Kidney tubule cell (primary cell): Measurements from ENCODE around the gene ADGRG1.

Experiments used
- DNase-seq: peaks from one replicate; pipeline ENCODE4 v3.0.0-alpha.2; 2018; ENCODE audit warnings: low spot score

ADGRG1 gene

DNA sequence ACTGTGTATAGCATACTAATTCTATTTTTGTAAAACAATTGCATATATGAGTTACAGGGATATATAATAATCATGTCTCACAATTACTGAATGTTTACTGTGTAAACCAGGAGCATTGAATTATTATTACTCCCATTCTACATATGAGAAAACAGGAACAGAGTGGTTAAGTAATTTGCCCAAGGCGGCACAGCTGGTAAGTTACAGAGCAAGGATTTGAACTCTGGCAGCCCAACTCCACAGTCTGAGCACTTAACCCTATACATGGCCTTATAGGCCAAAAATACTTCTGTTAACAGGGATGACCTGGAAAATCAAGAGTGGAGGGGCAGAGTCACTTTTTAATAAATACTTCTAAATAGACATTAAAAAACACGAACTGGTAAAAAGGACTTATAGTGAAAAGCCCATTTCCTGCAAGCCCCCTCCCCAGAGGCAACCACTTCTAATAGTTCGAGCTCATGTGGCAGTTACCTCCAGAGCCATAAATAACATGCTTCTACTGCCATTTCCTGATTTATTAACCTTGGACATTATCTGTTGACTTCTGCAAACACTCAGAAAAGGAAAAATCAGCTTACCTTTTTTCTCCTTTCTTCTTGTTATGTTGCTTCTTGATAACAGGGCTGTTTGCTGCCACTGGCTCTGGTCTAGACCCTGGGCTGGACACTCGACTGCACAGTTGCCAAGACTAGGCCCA is 22.1 kb upstream of the ADGRG1 start:
- no peak for DNase-seq

DNA sequence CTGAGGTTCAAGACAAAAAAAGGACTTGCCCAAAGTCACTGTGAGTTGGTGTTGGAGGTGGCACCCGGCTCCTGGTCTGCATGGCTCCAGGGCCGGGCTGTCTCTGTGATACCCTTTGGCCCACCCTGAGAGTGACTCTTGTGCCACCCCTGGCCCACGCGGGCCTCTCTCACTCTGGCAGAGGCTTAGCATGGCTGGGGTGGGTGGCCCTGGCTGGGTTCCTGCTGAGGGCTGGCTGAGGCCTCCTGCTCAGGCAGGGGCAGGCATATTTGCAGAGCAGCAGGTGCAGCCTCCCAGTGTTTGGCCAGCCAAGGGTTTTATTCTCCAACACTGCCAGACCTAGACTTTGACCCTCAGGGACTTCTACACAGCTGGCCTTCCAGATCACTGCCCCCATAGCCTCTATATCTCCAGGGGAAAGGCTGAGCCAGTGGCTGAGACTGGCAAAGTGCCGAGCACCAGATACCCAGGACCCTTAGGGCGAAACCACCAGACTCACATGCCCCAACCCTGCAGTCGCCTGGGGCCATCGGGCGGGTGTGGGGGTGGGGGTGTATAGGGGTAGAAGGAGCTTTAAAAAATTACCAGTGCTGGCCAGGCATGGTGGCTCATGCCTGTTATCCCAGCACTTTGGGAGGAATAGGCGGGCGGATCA is 21.5 kb upstream of the ADGRG1 start:
- DNase-seq: no peak

DNA sequence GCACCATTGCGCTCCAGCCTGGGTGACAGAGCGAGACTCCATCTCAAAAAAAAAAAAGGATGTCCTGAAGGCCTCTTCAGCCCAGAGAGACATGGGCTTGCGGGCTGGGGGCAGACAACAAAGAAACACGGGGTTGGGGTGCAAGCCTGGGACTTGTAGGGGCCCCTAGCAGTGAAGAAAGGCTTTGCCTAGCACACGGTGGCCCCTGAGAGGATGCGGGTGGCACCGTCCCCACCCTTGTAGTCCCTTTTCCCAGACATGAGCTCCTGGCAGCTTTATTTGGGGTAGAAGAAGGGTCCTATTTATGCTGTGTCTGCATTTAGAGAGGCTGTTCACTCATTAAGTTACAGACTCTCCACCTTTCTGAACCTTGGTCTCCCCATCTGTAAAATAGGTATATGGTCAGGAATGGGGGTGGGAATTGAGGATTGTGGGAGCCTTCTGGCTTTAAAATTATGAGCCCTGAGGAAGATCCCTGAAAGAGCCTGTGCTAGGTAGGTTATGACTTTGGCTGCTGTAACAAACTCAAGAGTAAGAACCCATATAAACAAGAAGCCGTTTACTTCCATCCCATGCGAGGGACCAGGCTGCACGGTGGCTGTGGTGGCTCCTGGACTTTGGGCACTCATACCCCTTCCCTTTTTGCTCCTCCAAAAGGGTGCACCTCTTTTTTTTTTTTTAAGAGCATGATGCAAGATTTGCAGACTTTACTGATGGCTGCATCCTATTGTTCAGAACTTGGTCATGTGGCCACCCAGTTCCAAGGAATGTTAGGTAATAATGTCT is 20.6 kb upstream of the ADGRG1 start:
- no peak for DNase-seq

DNA sequence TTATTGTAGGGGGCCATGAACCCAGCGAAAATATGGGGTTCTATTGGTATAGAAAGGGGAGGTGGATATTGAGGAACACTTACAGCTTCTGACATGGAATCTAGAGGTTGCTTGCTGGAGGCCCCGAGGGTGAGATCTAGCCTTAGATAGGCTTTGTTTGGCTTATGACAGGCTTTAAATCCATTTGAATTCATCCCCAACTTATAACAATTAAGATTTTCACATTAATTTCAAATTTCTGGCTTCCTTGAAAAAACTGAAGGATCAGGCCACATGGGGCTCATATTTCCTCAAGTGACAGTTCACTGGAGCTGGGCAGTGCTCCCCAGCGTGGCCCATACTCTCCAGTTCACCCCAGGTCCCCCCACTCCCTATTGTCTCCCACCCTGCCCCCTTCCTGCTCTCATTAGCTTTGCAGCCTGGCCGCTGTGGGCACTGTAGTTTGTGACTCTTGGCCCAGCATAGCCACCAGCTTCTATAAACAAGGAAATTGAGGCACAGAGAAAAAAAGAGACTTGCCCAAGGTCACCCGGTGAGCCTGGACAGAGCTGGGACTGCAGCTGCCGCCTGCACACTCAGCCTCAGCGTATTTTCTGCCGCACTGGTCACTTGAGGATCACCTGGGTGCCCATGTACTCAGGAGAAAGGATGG is 19.8 kb upstream of the ADGRG1 start:
- no peak for DNase-seq

GRCh38 chr16:57609541-57610401 is 18.7 kb upstream of the ADGRG1 start:
- no peak for DNase-seq

GRCh38 chr16:57610611-57611010 is 17.8 kb upstream of the ADGRG1 start:
- DNase-seq: no peak

GRCh38 chr16:57611181-57611580 is 17.2 kb upstream of the ADGRG1 start:
- no peak for DNase-seq

GRCh38 chr16:57611706-57612105 is 16.7 kb upstream of the ADGRG1 start:
- DNase-seq: no peak

- no peak for DNase-seq
Measured at GRCh38 chr16:57612494-57612893, 15.9 kb upstream of the ADGRG1 start.

DNA sequence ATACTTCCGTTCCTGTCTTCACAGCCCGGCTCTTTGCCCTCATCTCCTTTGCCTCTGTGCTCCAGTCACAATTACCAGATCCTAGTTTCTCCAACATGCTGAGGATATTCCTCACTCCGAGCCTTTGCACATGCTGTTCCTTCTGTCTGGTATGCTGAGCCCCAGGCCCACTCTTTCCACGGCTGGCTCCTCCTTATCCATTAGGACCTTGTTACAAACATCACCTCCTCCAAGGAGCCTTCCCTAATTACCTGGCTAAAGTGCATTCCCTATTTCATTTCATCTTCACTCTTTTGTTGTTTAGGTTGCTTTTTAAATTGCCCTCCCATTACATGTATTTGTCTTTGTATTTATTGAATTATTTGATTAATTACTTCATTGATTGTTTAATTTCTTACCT is 14.9 kb upstream of the ADGRG1 start:
- no peak for DNase-seq

DNA sequence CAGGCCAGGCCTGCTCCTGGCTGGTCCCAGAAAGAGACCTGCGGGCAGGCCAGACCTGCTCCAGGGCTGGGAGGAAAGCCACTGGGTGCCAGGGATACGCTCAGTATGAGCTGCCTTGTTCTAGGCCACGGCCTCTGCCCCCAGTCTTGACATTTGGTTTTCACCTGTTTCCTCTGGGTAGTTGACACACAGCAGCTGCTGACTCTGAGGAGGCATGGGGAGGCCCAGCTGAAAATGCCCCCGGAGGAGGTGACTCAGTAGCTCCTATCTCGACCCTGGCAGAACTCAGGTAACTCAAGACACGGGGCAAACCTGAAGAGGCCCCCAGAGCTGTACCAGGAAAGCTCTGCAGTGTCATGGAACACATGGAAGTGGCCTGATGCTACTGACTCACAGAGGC is 13.9 kb upstream of the ADGRG1 start:
- no peak for DNase-seq

GRCh38 chr16:57614944-57615343 is 13.5 kb upstream of the ADGRG1 start:
- no peak for DNase-seq

GRCh38 chr16:57615813-57616212 is 12.6 kb upstream of the ADGRG1 start:
- no peak for DNase-seq

DNA sequence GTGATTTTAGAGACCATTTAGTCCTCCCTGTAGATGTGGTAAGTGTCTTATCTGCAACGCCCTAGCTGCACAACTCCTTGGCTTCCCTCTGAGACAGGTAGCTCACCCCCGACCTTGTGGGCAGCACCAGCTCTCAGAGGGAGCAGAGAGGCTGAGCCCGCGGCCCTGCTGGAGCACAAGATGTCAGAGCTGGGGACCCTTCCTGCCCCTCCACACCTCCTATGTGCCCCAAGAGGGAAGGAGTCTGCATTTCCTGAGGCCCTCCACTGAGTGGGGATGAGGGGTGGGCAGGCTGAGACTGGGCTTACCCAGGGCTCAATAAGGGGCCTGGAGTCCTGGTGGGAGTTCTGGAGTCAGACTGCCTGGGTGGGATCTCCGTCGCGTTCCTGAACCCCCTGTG is 12.2 kb upstream of the ADGRG1 start:
- no peak for DNase-seq

DNA sequence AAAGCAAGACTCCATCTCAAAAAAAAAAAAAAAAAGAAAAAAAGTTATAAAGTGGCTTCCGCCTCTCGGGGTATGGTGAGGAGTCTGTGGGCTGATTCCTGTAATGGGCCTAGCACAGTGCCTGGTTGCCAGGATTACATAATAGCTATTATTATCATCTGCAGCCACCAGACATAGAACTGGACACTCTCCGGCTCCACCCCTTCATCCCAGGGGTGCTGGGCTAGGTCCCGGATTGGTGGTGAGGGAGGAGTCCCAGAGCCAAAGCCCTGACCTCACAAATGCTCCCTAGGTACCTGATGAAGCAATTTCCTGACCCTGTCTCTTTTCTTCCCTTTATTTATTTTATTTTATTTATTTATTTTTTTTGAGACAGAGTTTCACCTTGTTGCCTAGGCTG is 11.6 kb upstream of the ADGRG1 start:
- DNase-seq: no peak

DNA sequence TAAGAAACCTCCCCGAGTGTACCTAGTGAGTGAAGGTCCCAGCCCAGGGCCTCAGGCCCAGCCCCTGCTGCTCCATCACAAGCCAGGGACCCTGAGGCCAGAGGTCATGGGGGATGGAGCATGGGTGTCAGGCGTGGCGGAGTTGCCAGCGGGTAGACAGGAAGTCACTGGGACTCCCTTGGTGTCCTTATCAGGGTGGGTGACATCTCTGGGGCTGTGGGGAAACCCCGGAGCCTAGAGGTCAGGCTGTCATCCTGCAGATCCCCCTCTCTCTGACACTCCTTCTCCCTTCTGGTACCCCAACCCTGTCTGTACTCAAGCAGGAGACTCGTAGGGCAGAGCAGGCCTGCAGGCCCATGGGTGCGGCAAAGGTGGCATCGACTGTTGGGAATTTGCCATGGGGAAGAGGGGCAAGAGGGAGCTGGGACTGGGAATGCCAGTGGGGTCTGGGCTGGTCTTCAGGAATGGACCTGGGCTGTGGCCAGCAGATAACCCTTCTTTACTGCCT is 10.8 kb upstream of the ADGRG1 start:
- DNase-seq: no peak

DNA sequence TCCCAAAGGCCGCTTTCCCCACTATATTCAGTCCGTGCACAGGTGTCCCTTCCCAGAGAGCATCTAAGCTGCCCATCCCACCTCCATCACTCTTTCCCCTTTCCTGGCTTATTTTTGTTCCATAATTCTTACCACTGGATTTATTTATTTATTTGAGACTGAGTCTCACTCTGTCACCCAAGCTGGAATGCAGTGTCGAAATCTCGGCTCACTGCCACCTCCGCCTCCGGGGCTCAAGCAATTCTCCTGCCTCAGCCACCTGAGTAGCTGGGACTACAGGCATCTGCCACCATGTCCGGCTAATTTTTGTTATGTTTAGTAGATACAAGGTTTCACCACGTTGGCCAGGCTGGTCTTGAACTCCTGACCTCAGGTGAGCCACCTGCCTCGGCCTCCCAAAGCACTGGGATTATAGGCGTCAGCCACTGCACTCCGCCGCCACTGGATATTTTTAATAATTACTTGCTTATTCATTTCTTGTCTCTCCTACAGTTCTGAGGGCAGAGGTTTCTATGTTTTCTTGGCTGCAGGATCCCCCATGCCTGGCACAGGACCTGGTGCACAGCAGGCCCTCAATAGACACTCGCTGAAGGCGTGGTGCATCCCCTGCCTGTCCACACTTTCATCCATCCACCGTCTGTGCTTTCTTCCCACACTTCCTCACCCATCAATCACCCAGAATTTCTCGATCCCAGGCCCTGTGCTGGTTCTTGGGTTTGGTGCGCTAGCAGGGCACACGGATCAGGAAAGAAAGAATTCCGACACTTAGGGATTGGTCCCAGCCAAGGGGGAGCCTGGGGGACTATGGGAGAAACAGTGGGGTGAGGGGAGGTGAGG is 9.9 kb upstream of the ADGRG1 start:
- no peak for DNase-seq

GRCh38 chr16:57619133-57619605 is 9.3 kb upstream of the ADGRG1 start:
- DNase-seq: no peak

DNA sequence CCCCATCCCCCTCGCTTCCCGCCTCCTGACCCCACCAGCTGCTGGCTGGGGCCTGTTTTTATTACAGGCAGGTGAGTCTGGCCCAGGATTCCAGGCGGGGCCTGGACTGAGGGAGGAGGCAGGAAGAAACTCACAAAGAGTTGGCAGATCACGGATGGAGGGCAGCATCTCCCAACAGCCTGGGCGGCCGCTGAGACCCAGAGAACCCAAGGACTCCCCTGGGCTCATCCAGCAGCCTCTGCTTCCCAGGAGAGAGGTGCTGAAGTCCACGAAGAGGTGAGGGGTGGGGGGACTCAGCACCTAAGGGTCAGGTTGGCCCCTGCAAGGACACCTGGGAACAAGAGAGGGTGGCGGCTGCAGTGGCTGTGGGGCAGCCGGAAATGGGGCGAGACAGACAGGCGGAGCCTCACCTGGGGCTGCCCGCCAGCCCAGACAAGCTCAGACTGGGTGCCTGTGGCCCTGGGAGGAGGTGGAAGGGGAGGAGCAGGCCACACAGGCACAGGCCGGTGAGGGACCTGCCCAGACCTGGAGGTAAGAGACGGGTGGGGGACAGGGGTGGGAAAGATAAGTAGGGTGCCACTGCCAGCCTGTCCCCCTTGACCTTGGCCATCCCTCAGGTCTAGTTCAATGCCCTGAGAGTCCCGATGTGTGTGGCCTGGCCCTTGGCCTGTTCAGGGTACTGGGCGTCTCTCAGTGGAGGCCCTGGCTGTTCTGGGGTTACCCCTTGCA is 8.7 kb upstream of the ADGRG1 start:
- DNase-seq: peak; percentile 87
